Type B pancreatic cell (in vitro differentiated cells): ENCODE data around the gene CEP112. TPM values are rescaled to one million over a fixed set of nuclear protein-coding genes. Genes with fewer than 3 reads are reported as not detected.

Experiments
- DNase-seq: peaks from one replicate; pipeline ENCODE4 v3.0.0; 2021; ENCODE audit warnings: mixed read lengths; ENCODE audit not compliant: unreplicated experiment; ENCODE audit errors: extremely low spot score
- H3K27ac Mint-ChIP-seq: 2 replicates; pipeline ENCODE4 v1.8.0; 2021; ENCODE audit warnings: mild to moderate bottlenecking, mixed read lengths
- H3K27me3 Mint-ChIP-seq: 2 replicates; pipeline ENCODE4 v1.8.0; 2021; ENCODE audit warnings: mixed read lengths
- H3K36me3 Mint-ChIP-seq: 2 replicates; pipeline ENCODE4 v1.8.0; 2021; ENCODE audit warnings: mixed read lengths
- H3K4me1 Mint-ChIP-seq: one replicate; pipeline ENCODE4 v1.8.0; 2021; ENCODE audit warnings: mixed read lengths; ENCODE audit not compliant: unreplicated experiment
- H3K4me3 Mint-ChIP-seq: 2 replicates; pipeline ENCODE4 v1.8.0; 2021; ENCODE audit warnings: mild to moderate bottlenecking, mixed read lengths
- H3K9me3 Mint-ChIP-seq: 2 replicates; pipeline ENCODE4 v1.8.0; 2021; ENCODE audit warnings: mixed read lengths
- total RNA-seq: library from RNA; stranded (reverse); gene quantifications from 2 replicates; pipeline ENCODE4 v1.2.1, GENCODE V29; 2021; ENCODE audit warnings: low replicate concordance
- TF ChIP-seq, protein P1 (sequence below): fragments of 200-600 bp; sonication (generic); conservative IDR thresholded peaks from 2 replicates; pipeline ENCODE4 v1.5.0; 2021; ENCODE audit warnings: antibody characterized with exemption, mild to moderate bottlenecking

CEP112 gene
- total RNA-seq, 1 donor from 2014 or later: 18.0 TPM

DNA sequence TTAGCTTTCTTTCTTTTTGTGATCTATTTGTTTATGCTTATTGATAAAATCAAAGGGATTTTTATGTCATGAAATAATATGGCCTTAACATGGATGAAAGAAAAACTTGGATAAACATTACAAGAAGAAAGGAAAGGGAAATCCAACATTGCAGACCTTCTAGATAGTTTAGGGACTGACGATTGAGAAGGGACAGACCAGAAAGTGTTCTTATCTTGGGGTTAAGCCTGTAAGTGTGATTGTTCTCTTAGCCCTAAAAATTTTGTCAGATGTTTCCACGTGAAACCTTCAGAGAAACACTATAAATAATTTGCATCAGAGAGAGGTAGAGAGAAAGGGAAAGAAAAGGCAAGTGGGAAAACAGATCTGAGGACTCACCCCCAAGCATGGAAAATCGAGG is 473.3 kb downstream of the CEP112 start:
- Mint-ChIP-seq H3K9me3 (no peaks in the 10 kb centered on the region), H3K4me1 (peaks cover 17% of the 10 kb centered on the region), H3K4me3 (no peak overlapping the region), H3K36me3 (no peaks in the 10 kb centered on the region), H3K27me3 (no peaks in the 10 kb centered on the region), H3K27ac (no peak overlapping the region)
- DNase-seq: no peak
- TF ChIP-seq, protein P1, sequence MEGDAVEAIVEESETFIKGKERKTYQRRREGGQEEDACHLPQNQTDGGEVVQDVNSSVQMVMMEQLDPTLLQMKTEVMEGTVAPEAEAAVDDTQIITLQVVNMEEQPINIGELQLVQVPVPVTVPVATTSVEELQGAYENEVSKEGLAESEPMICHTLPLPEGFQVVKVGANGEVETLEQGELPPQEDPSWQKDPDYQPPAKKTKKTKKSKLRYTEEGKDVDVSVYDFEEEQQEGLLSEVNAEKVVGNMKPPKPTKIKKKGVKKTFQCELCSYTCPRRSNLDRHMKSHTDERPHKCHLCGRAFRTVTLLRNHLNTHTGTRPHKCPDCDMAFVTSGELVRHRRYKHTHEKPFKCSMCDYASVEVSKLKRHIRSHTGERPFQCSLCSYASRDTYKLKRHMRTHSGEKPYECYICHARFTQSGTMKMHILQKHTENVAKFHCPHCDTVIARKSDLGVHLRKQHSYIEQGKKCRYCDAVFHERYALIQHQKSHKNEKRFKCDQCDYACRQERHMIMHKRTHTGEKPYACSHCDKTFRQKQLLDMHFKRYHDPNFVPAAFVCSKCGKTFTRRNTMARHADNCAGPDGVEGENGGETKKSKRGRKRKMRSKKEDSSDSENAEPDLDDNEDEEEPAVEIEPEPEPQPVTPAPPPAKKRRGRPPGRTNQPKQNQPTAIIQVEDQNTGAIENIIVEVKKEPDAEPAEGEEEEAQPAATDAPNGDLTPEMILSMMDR: no peak

DNA sequence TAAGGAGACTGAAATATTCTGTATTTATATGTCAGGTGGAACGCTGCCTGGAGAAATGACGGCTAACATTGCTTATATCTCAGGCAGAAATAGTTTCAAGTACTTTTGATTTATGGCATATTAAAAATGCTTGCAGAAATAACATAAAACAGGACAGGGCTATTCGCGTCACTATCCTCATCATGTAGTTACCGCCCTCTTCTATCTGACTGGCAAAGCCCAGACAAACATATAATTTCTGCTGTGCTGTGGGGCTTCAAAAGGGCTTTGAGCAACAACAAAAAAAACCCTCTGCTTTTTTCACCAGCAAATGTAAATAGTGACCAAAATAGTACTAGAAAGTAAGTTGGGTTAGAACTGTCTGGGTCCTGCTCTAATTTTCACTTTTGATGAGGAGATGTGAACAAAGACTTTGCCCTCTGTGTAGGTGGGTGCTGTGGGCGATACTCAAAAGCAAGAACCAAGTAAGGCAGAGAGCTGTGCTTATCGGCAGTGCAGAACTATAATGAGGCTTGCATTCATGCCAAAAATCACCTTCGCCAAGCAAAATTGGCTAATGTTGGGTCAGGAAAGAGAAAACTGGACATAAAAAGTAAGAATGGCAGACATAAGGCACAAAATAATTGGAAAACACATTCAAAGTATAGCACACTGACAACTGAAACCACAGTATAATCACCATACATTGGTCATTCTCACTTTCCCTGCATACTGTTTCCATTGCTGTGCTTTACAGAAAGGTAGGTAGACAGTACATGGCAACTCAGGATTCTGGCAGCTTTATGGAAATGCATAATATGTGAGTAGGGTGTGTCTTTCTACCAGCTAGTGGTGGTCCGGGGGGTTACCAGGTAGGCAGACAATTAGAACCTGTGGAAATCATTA is 479.3 kb downstream of the CEP112 start:
- Mint-ChIP-seq H3K9me3 (no peaks in the 10 kb centered on the region), H3K27me3 (no peaks in the 10 kb centered on the region), H3K4me3 (no peak overlapping the region), H3K27ac (no peak overlapping the region), H3K36me3 (peaks cover 3% of the 10 kb centered on the region), H3K4me1 (peaks cover 7% of the 10 kb centered on the region)
- TF ChIP-seq, protein P1: no peak
- DNase-seq: no peak

DNA sequence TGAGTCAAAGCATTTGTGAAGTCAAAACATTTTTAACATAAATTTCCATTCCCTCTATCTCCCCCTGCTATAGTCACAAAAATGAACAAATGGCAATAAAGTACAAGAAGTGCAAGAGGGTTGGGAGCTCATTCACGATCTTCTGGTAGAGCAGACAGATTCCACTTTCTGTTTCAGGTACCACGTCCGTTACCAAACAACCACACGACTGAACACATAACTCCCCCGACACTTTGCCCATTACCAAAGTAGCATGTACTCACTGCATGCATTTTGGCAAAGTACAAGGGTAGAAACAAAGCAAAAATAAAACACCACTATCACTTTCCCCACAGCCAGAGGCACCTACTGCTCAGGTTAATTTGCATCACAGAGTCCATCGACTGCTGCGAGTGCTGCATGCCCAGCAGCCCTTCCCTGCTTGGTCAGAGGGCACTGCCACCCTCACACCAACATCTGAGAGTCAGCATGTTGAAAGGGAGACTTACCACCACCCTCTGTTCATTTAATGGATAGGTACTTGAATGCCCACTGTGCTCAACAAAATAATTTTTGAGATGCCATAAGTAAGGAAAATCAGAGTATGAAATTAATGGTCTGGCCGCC is 480.2 kb downstream of the CEP112 start:
- H3K27ac Mint-ChIP-seq: no peak overlapping the region
- H3K27me3 Mint-ChIP-seq: no peaks in the 10 kb centered on the region
- TF ChIP-seq, protein P1: no peak
- peaks cover 4% of the 10 kb centered on the region for H3K36me3 Mint-ChIP-seq
- no peak overlapping the region for H3K4me3 Mint-ChIP-seq
- DNase-seq: no peak
- peaks cover 7% of the 10 kb centered on the region for H3K4me1 Mint-ChIP-seq
- H3K9me3 Mint-ChIP-seq: no peaks in the 10 kb centered on the region

DNA sequence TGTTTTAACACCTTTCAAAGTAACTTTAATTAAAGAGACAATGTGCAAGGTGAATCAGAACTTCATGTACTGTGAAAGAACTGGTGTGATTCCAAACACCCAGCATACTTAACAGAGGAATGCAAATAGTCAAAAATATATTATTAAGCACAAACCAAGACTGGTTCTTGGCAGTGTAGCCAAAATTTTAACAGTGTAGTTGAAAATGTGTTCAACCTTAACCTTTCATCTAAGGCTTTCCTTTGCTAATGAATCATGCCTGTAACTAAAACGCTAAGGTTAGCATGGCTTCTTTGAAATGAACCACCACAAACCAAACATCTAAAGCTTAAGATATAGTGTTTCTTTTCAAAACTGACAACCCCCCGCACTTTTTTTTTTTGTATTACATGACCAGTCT is 484.2 kb downstream of the CEP112 start:
- TF ChIP-seq, protein P1: no peak
- no peak overlapping the region for H3K4me3 Mint-ChIP-seq

DNA sequence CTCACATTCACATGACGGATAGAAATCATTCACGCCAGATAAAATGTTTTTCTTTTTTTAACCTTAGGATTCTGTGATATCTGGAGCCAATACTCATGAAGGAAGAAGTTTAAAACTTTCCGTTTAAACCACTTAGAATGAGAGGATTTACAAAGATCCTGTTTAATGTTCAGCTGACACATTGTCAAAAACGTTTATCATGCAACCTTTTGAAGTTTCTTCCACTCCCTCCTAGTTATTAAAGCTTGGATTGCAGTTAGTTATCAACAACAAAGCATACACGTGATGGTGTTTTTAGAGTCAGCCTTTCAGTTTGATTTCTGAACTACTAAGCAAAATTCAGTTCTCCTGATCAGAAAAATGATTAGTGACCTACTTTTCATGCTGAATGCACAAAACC is 487.2 kb downstream of the CEP112 start:
- TF ChIP-seq, protein P1: no peak
- H3K36me3 Mint-ChIP-seq: peaks cover 9% of the 10 kb centered on the region
- H3K27ac Mint-ChIP-seq: no peak overlapping the region
- peaks cover 7% of the 10 kb centered on the region for H3K4me1 Mint-ChIP-seq
- no peak for DNase-seq
- H3K4me3 Mint-ChIP-seq: no peak overlapping the region
- no peaks in the 10 kb centered on the region for H3K9me3 Mint-ChIP-seq
- H3K27me3 Mint-ChIP-seq: no peaks in the 10 kb centered on the region

More for the DNA sequence above, 484.2 kb downstream of the CEP112 start:
- Mint-ChIP-seq H3K4me1 (peaks cover 7% of the 10 kb centered on the region), H3K36me3 (peaks cover 7% of the 10 kb centered on the region), H3K27me3 (no peaks in the 10 kb centered on the region), H3K27ac (no peak overlapping the region), H3K9me3 (no peaks in the 10 kb centered on the region)
- DNase-seq: no peak
